ENCODE results near the gene KCTD20. TPM values are rescaled to one million over a fixed set of nuclear protein-coding genes. Genes with fewer than 3 reads are reported as not detected.

The KCTD20 gene
- total and polyA plus RNA-seq, 9 of the 15 experiments (the other 6 are each of a cell fraction or from before 2014, with no cell fraction given) = 28.9 to 160 (median 70.6) TPM

GRCh38 chr6:36478051-36478526 is 35.3 kb downstream of the KCTD20 start (continued):
- TF ChIP-seq, protein P1, sequence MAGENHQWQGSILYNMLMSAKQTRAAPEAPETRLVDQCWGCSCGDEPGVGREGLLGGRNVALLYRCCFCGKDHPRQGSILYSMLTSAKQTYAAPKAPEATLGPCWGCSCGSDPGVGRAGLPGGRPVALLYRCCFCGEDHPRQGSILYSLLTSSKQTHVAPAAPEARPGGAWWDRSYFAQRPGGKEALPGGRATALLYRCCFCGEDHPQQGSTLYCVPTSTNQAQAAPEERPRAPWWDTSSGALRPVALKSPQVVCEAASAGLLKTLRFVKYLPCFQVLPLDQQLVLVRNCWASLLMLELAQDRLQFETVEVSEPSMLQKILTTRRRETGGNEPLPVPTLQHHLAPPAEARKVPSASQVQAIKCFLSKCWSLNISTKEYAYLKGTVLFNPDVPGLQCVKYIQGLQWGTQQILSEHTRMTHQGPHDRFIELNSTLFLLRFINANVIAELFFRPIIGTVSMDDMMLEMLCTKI (IDR thresholded peaks at IDR 0.05; ENCODE audit: partially characterized antibody) = no peak
- TF ChIP-seq CUX1 (CRISPR knock-in tag; IDR thresholded peaks at IDR 0.05) (no peak), NR2C2 (CRISPR knock-in tag; IDR thresholded peaks at IDR 0.05) (no peak), NR2C2 (tag; IDR thresholded peaks at IDR 0.05) (peak; percentile 75), HEY1 (CRISPR knock-in tag; IDR thresholded peaks at IDR 0.05; ENCODE audit: borderline replicate concordance) (no peak), SMAD1 (IDR thresholded peaks at IDR 0.05; ENCODE audit: low read depth, low read length, partially characterized antibody) (no peak), RERE (CRISPR knock-in tag; IDR thresholded peaks at IDR 0.05; ENCODE audit: borderline replicate concordance) (no peak)
